ENCODE measurements around the gene MARCO.
"Not testable (repeated sequence)": the region's sequence is repeated elsewhere in the genome, so short reads cannot be mapped to it uniquely, and the experiment has no call there.

Gene MARCO

GRCh38 chr2:118978064-118978463, 36.1 kb downstream of the MARCO start:
- no peak for DNase-seq

GRCh38 chr2:118979152-118979861, 37.3 kb downstream of the MARCO start:
- DNase-seq = no peak

- peak; percentile 29 for DNase-seq
Observed at GRCh38 chr2:118980022-118980421, 38.0 kb downstream of the MARCO start.

GRCh38 chr2:118980573-118980972, 38.6 kb downstream of the MARCO start:
- no peak for DNase-seq

- DNase-seq = peak; percentile 15
Observed at GRCh38 chr2:118981632-118982031, 39.6 kb downstream of the MARCO start.

- DNase-seq = peak; percentile 42
Observed at GRCh38 chr2:118982039-118982438, 40.0 kb downstream of the MARCO start.

- DNase-seq = peak; percentile 13
Observed at GRCh38 chr2:118983133-118983532, 41.1 kb downstream of the MARCO start.

GRCh38 chr2:118983915-118984314, 41.9 kb downstream of the MARCO start:
- no peak for DNase-seq

GRCh38 chr2:118986738-118987137, 44.7 kb downstream of the MARCO start:
- peak; percentile 12 for DNase-seq

- DNase-seq = peak; percentile 13
Observed at GRCh38 chr2:118987886-118988285, 45.9 kb downstream of the MARCO start.

GRCh38 chr2:118988706-118989105, 46.7 kb downstream of the MARCO start:
- peak; percentile 32 for DNase-seq

GRCh38 chr2:118989481-118989880, 47.5 kb downstream of the MARCO start:
- DNase-seq = peak; percentile 42

- DNase-seq = peak; percentile 26
Observed at GRCh38 chr2:118990757-118991545, 49.0 kb downstream of the MARCO start.

GRCh38 chr2:118991554-118991953, 49.6 kb downstream of the MARCO start:
- DNase-seq = peak; percentile 12

- DNase-seq = peak; percentile 49
Observed at GRCh38 chr2:118992740-118993391, 50.9 kb downstream of the MARCO start.

GRCh38 chr2:118993392-118993752, 51.4 kb downstream of the MARCO start:
- no peak for DNase-seq

- DNase-seq = peak; percentile 26
Observed at GRCh38 chr2:118994172-118994700, 52.2 kb downstream of the MARCO start.

GRCh38 chr2:118994778-118995177, 52.8 kb downstream of the MARCO start:
- no peak for DNase-seq

GRCh38 chr2:119003856-119004255, 61.9 kb downstream of the MARCO start:
- DNase-seq = not testable (repeated sequence)

- no peak for DNase-seq
Observed at GRCh38 chr2:119004602-119005001, 62.6 kb downstream of the MARCO start.

- peak; percentile 3 for DNase-seq
Observed at GRCh38 chr2:119005051-119005450, 63.1 kb downstream of the MARCO start.

GRCh38 chr2:119005555-119005954, 63.6 kb downstream of the MARCO start:
- peak; percentile 22 for DNase-seq

GRCh38 chr2:119006441-119006840, 64.4 kb downstream of the MARCO start:
- DNase-seq = no peak

- no peak for DNase-seq
Observed at GRCh38 chr2:119008108-119008507, 66.1 kb downstream of the MARCO start.

Measured in activated CD8-positive, alpha-beta memory T cell treated with anti-CD3 and anti-CD28 coated beads, Interleukin-2, amount 50 U/mL, for 48 hours (primary cell).